Renal pelvis (tissue), 4 donors: ENCODE data around the gene TRPC6. TPM values are rescaled to one million over a fixed set of nuclear protein-coding genes. Genes with fewer than 3 reads are reported as not detected.
"Not testable (repeated sequence)": the region's sequence is repeated elsewhere in the genome, so short reads cannot be mapped to it uniquely, and the experiment has no call there.

Experiments used
- DNase-seq: peaks from one replicate; pipeline ENCODE4 v3.0.0-alpha.2; 2013
- polyA plus RNA-seq, 3 donors: library from polyadenylated mRNA; unstranded; fragments of 120-200 nt; gene quantifications; one replicate each; pipeline ENCODE4 v1.2.1, GENCODE V29; 2013; ENCODE audit not compliant: insufficient read length in 3 of 3

The TRPC6 gene
- polyA plus RNA-seq, 3 donors, result 7.9 to 8.1 (median 8.0) TPM

- DNase-seq, result peak; percentile 24
Measured at GRCh38 chr11:101456812-101457211, 127.0 kb downstream of the TRPC6 start.

GRCh38 chr11:101453682-101454081 lies 130.1 kb downstream of the TRPC6 start:
- DNase-seq, result no peak

DNA sequence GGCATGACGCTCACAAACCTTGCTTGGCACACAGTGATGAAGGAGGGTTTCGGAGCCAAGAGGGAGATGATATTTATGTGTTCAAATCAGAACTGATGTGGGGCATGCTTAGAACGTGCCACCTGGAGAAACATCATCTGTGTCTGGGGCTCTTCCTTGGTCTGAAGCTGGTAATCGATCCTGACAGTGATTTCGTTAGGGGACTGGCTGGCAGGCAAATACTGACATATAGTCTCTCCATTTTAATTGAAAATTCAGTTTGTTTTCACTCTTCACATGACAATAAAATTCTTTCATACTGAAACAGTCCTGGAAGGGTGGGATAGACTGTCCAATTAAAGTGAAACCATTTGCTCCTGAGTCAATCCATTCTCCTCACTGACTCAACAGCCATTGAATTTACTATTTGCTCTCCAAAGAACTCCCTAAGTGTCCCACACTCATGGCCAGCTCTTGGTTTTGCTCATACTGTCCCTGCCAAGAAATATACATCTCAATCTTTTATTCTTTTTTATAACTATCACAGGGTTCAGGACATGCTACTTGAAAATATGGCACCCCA lies 134.8 kb downstream of the TRPC6 start:
- DNase-seq, result no peak

DNA sequence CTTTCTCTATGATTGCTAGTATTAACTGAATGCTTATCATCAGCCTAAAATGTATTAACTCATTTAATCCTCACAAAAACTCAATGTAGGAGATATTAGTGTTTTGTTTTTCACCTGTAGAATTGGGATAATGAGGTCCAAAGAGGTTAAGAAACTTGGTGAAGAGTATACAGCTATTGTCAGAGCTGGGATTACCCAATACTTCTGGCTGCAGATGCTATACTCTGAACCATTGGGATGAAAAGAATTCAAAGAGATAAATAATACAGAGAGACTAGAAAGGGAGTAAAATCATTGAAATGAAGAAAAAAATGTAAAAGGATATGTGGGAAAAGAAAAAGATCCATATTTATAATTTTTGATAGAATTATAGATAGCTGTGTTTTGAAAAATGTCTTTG lies 137.1 kb downstream of the TRPC6 start:
- no peak for DNase-seq

DNA sequence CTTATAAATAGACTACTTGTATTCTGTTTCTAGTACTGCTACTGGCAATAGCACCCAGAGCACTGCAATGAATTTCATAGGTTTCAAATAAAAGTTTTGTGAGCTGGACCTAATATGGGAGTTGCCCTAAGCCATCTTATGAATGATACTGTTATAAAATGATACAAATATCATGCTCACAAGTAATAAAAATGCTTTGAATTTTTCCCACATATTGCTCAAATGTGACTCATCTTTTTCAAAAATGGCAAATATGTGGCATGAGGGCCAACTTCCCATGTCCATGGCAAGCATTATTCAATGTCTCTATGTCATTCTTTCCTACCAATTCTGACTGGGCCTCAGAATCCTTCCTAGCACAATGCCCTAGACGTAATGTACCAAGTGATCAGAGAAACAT lies 137.6 kb downstream of the TRPC6 start:
- no peak for DNase-seq

GRCh38 chr11:101445761-101446160 lies 138.0 kb downstream of the TRPC6 start:
- no peak for DNase-seq

- DNase-seq, result no peak
Measured at GRCh38 chr11:101444851-101445250, 139.0 kb downstream of the TRPC6 start.

- DNase-seq, result peak; percentile 24
Measured at GRCh38 chr11:101444164-101444563, 139.6 kb downstream of the TRPC6 start.

GRCh38 chr11:101442936-101443521 lies 140.8 kb downstream of the TRPC6 start:
- DNase-seq, result no peak

- no peak for DNase-seq
Measured at GRCh38 chr11:101442171-101442570, 141.6 kb downstream of the TRPC6 start.

- no peak for DNase-seq
Measured at GRCh38 chr11:101441747-101442146, 142.1 kb downstream of the TRPC6 start.

DNA sequence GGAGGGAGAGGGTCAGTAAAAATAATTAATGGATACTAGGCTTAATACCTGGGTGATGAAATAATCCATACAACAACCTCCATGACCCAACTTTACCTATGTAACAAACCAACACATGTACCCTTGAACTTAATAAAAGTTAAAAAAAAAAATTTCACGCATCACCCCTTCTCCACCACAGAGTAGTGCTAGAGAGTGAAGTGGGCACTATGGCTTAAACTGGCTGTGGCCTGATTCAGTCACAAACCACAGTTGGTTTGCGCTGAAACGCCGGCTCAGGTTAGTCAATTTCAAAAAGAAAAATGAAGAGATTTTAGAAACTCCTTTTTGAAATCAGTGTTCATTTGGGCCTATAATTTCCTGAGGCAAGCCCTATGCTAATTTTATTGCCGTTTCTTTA lies 144.3 kb downstream of the TRPC6 start:
- no peak for DNase-seq

DNA sequence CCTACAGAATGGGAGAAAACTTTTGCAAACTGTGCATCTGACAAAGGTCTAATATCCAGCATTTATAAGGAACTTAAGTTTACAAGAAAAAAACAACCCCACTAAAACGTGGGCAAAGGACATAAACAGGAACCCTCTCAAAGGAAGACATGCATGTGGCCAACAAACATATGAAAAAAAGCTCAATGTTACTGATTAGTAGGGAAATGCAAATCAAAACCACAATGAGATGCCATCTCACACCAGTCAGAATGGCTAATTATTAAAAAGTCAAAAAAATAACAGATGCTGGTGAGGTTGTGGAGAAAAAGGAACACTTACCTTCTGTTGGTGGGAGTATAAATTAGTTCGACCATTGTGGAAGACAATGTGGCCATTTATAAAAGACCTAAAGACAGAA lies 145.1 kb downstream of the TRPC6 start:
- not testable (repeated sequence) for DNase-seq

DNA sequence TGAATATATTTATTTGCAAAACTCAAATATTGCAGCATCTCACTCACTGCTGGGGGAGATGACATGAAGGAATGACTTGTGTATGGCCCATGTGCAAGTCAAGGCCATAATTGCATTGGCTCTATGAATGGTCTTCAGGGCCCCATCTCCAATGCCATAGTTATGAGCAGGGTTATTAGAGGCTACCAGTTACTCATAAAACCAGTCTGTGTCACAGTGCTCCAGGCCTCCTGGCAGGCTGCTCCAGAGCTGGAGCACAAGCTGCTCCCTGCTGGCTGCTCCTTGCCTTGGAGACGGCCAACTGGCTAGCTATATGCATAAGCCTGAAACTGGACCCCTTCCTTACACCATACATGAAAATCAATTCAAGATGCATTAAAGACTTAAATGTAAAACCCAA lies 145.7 kb downstream of the TRPC6 start:
- no peak for DNase-seq

- DNase-seq, result peak; percentile 31
Measured at GRCh38 chr11:101436511-101437142, 147.2 kb downstream of the TRPC6 start.

GRCh38 chr11:101435408-101435973 lies 148.3 kb downstream of the TRPC6 start:
- DNase-seq, result no peak

DNA sequence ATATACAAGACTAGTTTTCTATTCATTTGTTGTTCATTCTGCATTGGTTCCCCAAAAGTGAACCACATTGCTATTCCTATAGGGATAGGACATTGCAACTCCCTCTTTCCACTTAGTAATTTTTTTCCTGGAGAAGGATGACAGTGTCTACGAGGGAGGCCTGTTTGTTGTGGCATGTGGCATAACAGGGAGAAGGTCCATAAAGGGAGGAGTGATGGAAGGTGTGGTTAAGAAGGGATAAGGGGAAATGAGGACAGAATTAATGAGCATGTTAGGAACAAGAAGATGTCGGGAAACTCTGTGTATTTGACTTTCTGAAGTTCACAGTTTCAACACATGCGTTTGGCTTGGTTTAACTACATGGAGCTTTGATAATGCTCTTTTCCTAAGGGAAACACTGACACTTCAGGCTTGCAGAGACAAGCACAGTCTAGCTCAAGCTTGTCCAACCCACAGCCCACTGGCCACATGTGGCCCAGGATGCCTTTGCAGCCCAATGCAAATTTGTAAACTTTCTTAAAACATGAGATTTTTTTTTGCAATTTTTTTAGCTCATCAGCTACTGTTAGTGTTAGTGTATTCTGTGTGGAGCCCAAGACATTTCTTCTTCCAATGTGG lies 149.7 kb downstream of the TRPC6 start:
- DNase-seq, result no peak

DNA sequence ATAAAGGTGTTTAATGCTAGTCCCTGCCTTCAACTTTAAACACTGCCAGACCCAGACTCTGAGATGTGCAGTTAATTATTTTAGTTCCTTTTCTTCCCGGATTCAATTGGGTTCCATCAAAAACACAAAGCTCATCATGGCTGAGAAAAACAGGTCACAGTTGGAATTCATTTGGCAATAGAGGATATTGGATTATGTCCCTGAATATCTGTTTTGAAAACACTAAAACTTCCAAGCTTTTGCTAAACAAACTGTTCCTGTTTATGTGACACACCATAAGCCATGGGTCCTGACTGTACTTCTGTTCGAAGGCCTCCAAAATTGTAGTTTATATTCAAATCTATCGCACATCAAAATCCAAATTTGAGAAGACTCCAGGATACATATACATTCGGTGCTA lies 150.7 kb downstream of the TRPC6 start:
- no peak for DNase-seq

DNA sequence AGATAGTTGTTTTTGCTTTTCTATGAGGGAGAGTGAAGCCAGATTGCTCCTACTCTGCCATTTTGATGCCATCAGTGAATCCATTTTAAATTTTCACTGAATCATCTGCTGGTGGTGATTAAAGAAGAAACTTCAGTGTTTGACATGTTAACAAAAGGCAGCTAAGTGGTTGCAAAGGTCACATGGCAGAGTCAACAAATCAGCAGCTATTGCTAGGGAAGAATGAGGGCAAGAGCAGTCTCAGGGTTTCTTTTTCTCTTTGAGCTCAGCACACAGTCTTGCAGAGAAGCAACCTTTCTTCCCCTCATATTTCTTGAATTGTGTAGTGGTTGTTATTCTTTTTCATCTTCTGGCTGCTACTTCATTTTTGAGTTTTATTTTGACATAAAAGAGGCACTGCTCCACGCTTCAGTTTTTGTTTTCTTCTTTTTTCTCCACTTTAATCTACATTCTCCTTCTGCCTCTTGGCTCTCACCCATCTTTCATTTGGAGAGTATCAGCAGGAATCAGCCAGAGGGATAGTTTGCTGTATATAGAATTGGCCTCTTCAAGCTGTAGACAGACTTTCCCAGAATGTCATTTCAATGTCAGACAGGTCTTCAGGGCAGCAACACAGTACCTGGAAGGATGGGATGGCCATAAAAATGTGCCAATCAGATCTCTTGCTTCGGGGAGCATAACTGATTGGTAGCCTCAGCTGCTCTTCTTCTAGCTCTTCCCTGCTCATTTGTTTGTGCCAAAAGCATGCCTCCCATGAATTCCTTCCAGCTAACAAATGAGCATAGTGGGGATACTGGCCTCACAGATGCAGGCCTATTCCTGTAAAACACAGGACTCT lies 153.9 kb downstream of the TRPC6 start:
- no peak for DNase-seq

DNA sequence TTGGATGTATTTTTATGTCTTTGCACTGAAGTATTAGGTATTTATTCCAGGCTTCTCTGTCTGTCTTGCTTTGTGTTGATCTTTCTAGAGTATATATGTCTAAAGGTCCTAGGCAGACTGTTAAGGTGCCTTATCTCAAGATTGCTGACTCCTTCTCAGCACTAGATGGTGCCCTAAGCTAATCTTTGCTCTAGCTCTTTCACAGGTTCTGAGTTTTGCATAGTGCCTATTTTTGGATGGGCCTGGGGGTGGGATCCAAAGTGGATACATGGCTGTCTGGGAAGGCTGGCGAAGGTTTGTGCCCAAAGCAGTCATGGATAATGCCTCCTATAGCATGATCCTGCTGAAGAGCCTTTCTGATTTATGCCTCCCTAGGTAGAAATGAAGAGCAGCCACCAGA lies 154.9 kb downstream of the TRPC6 start:
- DNase-seq, result no peak

DNA sequence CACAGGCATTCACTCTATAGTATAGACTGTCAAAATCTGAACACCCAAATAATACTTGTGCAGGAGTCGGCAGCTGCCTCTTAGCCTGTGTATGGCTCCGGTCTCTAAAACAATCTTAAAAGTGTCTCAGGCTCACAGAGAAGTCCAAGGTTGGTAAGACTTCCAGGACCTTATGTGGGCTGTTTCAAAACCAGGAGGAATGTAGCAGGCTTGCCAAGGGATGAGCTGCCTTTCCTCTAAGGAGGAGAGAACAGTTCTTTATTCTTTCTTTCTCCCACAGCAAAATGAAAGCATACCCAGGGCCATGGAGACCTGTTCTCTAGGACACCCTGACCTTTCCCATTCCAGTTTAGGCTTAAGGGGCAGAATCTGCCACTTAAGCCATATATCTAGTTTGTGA lies 176.5 kb downstream of the TRPC6 start:
- DNase-seq, result no peak
